Measurements from ENCODE around the gene FBXL14.
"Not testable (repeated sequence)": the region's sequence is repeated elsewhere in the genome, so short reads cannot be mapped to it uniquely, and the experiment has no call there.

FBXL14 gene

GRCh38 chr12:1619159-1619558, 24.8 kb upstream of the FBXL14 start:
- DNase-seq, result no peak

- DNase-seq, result no peak
Measured at GRCh38 chr12:1618489-1618888, 24.1 kb upstream of the FBXL14 start.

- no peak for DNase-seq
Measured at GRCh38 chr12:1616233-1617066, 22.1 kb upstream of the FBXL14 start.

GRCh38 chr12:1614360-1614759, 20.0 kb upstream of the FBXL14 start:
- no peak for DNase-seq

- no peak for DNase-seq
Measured at GRCh38 chr12:1613860-1614259, 19.5 kb upstream of the FBXL14 start.

- no peak for DNase-seq
Measured at GRCh38 chr12:1611803-1612572, 17.6 kb upstream of the FBXL14 start.

- no peak for DNase-seq
Measured at GRCh38 chr12:1610072-1610643, 15.8 kb upstream of the FBXL14 start.

- no peak for DNase-seq
Measured at GRCh38 chr12:1608713-1609119, 14.3 kb upstream of the FBXL14 start.

GRCh38 chr12:1607940-1608712, 13.7 kb upstream of the FBXL14 start:
- no peak for DNase-seq

- peak; percentile 85 for DNase-seq
Measured at GRCh38 chr12:1606021-1606622, 11.7 kb upstream of the FBXL14 start.

- peak; percentile 80 for DNase-seq
Measured at GRCh38 chr12:1605129-1606020, 11.0 kb upstream of the FBXL14 start.

- no peak for DNase-seq
Measured at GRCh38 chr12:1604464-1604863, 10.1 kb upstream of the FBXL14 start.

- DNase-seq, result no peak
Measured at GRCh38 chr12:1603269-1603993, 9.1 kb upstream of the FBXL14 start.

GRCh38 chr12:1602706-1603105, 8.3 kb upstream of the FBXL14 start:
- not testable (repeated sequence) for DNase-seq

- no peak for DNase-seq
Measured at GRCh38 chr12:1598757-1599156, 4.4 kb upstream of the FBXL14 start.

GRCh38 chr12:1595690-1596347, 1.4 kb upstream of the FBXL14 start:
- no peak for DNase-seq

- no peak for DNase-seq
Measured at GRCh38 chr12:1595026-1595561, 713 bp upstream of the FBXL14 start.

GRCh38 chr12:1594006-1594260, 448 bp downstream of the FBXL14 start:
- DNase-seq, result no peak

- DNase-seq, result peak; percentile 46
Measured at GRCh38 chr12:1593174-1594005, 991 bp downstream of the FBXL14 start.
